ENCODE results near the gene PHACTR1.

Gene PHACTR1

DNA sequence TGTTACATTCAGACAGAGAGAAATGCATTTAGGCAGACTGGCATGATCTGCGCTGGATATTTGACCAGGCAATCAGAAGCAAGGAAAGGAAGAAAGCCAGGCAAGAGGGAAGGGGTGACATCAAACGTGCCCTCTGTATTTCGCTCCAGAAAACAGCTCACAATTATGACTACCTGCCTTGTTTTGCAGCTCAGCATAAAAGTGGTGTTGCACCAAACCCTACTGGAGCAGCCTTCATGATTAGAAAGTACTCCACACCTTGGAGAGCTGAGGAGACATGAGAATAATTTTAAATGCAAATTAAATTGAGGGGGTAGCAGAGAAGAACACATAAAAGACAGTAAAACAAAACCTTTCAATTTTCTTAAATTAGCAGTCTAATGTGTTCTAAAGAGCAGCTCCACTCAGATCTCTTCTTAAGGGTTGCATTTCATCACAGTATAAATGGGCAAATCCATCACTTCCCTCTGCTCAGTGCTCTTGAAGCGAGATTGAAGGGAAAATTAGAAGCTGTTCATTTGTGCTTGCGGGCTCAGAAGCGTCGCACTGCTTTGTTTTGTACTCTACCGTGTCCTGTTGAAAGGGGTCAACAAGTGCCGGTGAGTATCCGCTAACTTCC is at the start of gene PHACTR1:
Gene PHACTR1, plus strand, starts transcription at position 470 of the 619 bp plus-strand sequence.
- Mint-ChIP-seq H3K4me3 (no peak within 1 kb of the TSS), H3K27me3 (peaks cover 11% of the 10 kb centered on the region), H3K36me3 (ENCODE audit: low read depth) (no peaks in the 10 kb centered on the region), H3K27ac (no peak within 1 kb of the TSS), H3K9me3 (no peaks in the 10 kb centered on the region), H3K4me1 (ENCODE audit: low read depth) (no peaks in the 10 kb centered on the region)

DNA sequence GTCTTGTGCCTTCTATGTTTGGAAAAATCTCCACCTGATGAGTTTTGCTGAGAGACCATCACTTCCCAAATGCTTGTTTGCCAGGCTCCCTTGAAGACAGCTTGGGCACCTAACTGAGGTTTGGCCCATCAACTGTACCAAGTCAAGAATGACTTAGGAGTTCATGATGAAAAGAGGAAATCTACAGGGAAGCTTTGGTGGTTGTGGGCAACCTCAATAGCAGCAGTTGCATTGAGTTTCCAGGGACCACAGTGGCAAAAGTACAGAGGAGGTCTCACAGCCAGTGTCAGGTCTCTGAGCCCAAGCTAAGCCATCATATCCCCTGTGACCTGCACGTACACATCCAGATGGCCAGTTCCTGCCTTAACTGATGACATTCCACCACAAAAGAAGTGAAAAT is 49.7 kb upstream of the PHACTR1 start:
- Mint-ChIP-seq H3K4me3 (no peak overlapping the region), H3K36me3 (ENCODE audit: low read depth) (no peaks in the 10 kb centered on the region), H3K27ac (no peak overlapping the region), H3K27me3 (no peaks in the 10 kb centered on the region), H3K9me3 (no peaks in the 10 kb centered on the region), H3K4me1 (ENCODE audit: low read depth) (no peaks in the 10 kb centered on the region)

DNA sequence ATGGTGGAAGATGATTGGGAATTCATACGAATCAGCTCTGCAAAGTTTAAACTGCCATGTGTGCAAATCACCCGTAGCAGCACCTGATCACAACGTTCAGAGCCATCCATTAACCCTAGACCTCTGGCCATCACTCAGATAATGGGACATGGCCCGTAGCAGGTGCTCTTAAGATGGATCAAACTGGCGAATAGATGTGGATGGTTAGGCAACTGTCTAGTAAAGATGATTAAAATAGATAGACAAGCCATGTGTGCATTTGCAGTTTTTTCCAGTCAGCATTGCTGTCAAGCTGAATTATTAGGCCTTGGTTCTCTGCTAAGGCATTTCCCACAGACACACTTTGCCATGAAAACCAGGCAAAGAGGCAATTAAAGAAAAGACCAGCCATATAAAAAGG is 40.6 kb upstream of the PHACTR1 start:
- H3K27ac Mint-ChIP-seq = no peak overlapping the region
- H3K9me3 Mint-ChIP-seq = no peaks in the 10 kb centered on the region
- no peaks in the 10 kb centered on the region for H3K4me1 Mint-ChIP-seq (ENCODE audit: low read depth)
- H3K4me3 Mint-ChIP-seq = no peak overlapping the region
- no peaks in the 10 kb centered on the region for H3K36me3 Mint-ChIP-seq (ENCODE audit: low read depth)
- peaks cover 3% of the 10 kb centered on the region for H3K27me3 Mint-ChIP-seq

DNA sequence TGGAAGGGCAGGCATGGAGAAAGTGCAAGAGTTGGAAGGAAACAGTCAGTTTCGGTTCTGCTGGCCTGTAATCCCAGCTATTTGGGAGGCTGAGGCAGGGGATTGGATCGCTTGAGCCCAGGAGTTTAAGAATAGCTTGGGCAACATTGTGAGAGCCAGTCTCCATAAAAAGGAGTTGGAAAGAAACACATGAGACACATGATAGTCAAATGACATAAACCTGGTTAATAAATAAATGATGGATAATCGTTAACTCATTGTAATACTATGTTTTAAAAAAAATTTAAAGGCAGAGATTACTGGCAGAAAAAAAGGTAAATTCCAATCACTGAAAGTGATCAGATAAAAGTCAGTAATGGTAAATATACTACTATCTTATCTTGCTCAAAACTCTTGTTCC is 37.2 kb upstream of the PHACTR1 start:
- no peak overlapping the region for H3K4me3 Mint-ChIP-seq
- no peaks in the 10 kb centered on the region for H3K4me1 Mint-ChIP-seq (ENCODE audit: low read depth)
- no peak overlapping the region for H3K27ac Mint-ChIP-seq
- no peaks in the 10 kb centered on the region for H3K9me3 Mint-ChIP-seq
- no peaks in the 10 kb centered on the region for H3K36me3 Mint-ChIP-seq (ENCODE audit: low read depth)
- H3K27me3 Mint-ChIP-seq = peaks cover 3% of the 10 kb centered on the region

DNA sequence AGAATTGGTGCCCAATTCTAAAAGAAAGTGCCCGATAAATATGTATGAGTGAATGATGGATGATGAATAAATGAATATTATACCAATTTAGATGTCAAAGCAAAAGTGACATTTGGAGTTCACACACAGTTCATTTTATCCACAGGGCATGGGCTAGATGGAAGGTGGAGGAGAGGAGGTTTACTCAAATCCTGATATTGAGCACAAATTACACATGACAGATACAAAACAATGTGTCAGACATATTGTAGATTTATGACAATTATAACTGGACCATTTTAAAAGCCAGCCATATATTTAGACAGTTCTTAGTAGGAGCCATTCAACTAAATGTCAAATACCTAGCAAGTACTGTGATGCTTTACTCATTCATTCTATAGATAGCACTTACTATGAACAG is 23.4 kb upstream of the PHACTR1 start:
- H3K27me3 Mint-ChIP-seq = peaks cover 7% of the 10 kb centered on the region
- no peaks in the 10 kb centered on the region for H3K9me3 Mint-ChIP-seq
- no peaks in the 10 kb centered on the region for H3K4me1 Mint-ChIP-seq (ENCODE audit: low read depth)
- H3K36me3 Mint-ChIP-seq (ENCODE audit: low read depth) = no peaks in the 10 kb centered on the region
- H3K27ac Mint-ChIP-seq = no peak overlapping the region
- H3K4me3 Mint-ChIP-seq = no peak overlapping the region

DNA sequence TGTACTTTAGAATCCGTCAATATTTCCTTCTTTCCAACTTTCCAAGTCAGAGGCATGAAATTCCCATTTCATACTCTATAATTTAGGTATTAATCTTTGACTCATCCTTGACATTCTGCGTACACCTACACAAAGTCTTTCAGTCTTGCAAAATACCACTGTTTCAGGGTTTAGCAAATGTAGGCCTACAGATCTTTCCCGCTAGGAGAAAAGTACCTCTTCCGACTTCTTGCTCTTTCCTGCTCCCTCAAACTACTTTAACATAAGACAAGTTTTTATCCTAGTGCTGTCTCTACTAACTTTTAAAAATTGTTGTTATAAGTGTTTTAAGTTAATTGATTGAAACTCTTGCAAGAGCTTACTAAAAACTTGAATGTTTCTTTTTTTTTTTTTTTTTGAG is 18.3 kb upstream of the PHACTR1 start:
- H3K4me1 Mint-ChIP-seq (ENCODE audit: low read depth) = no peaks in the 10 kb centered on the region
- no peak overlapping the region for H3K27ac Mint-ChIP-seq
- no peak overlapping the region for H3K4me3 Mint-ChIP-seq
- no peaks in the 10 kb centered on the region for H3K9me3 Mint-ChIP-seq
- no peaks in the 10 kb centered on the region for H3K36me3 Mint-ChIP-seq (ENCODE audit: low read depth)
- peaks cover 26% of the 10 kb centered on the region for H3K27me3 Mint-ChIP-seq

DNA sequence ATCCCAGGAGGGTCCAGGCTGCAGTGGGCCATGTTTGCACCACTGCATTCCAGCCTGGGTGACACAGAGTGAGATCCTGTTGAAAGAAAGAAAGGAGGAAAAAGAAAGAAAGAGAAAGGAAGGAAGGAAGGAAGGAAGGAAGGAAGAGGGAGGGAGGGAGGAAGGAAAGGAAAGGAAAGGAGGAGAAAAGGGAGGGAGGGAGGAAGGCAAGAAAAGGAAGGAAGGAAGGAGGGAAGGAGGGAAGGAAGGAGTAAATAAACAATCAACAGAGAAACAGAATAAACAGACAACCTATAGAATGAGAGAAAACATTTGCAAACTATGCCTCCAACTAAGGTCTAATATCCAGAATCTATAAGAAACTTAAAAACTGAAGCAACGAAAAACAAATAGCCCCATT is 11.6 kb upstream of the PHACTR1 start:
- H3K27ac Mint-ChIP-seq = no peak overlapping the region
- peaks cover 20% of the 10 kb centered on the region for H3K27me3 Mint-ChIP-seq
- H3K36me3 Mint-ChIP-seq (ENCODE audit: low read depth) = no peaks in the 10 kb centered on the region
- no peaks in the 10 kb centered on the region for H3K4me1 Mint-ChIP-seq (ENCODE audit: low read depth)
- H3K9me3 Mint-ChIP-seq = no peaks in the 10 kb centered on the region
- no peak overlapping the region for H3K4me3 Mint-ChIP-seq

DNA sequence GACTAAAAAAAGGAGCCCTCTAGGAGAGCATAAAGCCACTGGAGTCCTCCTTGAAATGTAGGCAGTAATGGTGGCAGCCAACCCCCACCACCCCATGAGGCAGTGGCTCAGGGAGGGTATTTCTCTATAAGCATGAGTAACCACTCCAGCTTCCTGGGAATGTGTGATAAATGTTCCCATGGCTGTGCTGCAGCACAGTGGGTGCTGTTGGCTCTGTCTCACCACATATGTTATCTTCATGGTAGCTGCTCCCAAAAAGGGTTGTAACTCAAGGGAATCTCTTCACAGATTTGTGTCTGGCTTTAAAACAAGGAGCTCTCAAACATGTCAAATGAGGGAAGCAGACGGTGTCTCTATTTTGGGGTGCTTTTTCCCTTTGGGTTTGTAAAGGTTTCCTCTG is 7.5 kb upstream of the PHACTR1 start:
- H3K9me3 Mint-ChIP-seq = no peaks in the 10 kb centered on the region
- H3K36me3 Mint-ChIP-seq (ENCODE audit: low read depth) = no peaks in the 10 kb centered on the region
- no peaks in the 10 kb centered on the region for H3K4me1 Mint-ChIP-seq (ENCODE audit: low read depth)
- no peak overlapping the region for H3K4me3 Mint-ChIP-seq
- H3K27me3 Mint-ChIP-seq = peaks cover 11% of the 10 kb centered on the region
- no peak overlapping the region for H3K27ac Mint-ChIP-seq

DNA sequence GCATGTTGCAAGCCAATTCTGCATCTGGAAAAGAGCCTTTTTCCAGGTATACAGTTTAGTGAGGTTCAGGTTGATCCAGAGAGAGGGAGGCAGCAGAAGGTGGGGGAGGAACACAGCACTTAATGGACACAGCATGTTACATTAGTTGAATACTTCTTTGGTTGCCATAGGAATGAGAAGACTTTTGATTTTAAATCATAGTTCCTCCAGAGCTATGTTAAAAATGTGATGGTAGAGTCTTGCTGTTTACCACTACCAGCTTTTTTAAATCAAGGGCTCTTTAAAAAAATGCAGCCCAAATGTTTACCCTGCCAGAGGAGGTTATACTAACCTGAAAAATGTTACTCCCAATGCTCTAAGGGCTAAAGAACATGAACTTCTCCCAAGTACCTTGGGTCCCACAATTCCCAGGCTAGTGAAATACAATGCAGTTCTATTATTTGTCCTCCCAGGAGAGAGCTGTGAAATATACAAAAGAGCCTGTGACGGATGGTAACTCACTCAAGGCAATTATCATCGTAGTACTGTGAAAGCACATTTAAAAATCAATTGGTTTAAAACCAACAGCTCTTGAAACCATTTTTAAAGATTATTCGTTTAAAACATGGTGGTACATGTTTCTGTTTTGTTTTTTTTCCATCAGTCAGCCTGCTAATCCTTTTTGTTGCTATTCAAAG is 6.9 kb upstream of the PHACTR1 start:
- H3K36me3 Mint-ChIP-seq (ENCODE audit: low read depth) = no peaks in the 10 kb centered on the region
- H3K9me3 Mint-ChIP-seq = no peaks in the 10 kb centered on the region
- H3K4me1 Mint-ChIP-seq (ENCODE audit: low read depth) = no peaks in the 10 kb centered on the region
- no peak overlapping the region for H3K27ac Mint-ChIP-seq
- peaks cover 11% of the 10 kb centered on the region for H3K27me3 Mint-ChIP-seq
- H3K4me3 Mint-ChIP-seq = no peak overlapping the region

DNA sequence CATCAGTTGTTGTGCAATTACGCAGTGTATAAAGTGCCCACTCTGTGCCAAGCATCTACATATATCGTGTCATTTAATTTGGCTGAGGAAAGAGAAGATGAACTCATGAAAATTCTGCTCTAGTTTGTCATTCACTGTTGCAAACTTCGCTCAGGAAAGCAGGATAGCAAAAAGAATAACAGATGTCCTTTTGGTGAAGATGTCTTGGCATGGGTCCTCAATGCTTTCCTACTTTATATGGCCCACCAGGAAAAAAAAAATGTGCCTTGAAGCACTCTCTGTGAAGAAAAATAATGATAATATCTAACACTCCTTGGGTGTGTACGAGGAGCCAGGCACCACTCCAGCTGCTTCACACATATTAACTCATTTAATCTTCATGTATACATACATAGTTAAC is 5.6 kb upstream of the PHACTR1 start:
- Mint-ChIP-seq H3K27me3 (peaks cover 13% of the 10 kb centered on the region), H3K27ac (no peak overlapping the region), H3K4me3 (no peak overlapping the region), H3K36me3 (ENCODE audit: low read depth) (no peaks in the 10 kb centered on the region), H3K4me1 (ENCODE audit: low read depth) (no peaks in the 10 kb centered on the region), H3K9me3 (no peaks in the 10 kb centered on the region)

DNA sequence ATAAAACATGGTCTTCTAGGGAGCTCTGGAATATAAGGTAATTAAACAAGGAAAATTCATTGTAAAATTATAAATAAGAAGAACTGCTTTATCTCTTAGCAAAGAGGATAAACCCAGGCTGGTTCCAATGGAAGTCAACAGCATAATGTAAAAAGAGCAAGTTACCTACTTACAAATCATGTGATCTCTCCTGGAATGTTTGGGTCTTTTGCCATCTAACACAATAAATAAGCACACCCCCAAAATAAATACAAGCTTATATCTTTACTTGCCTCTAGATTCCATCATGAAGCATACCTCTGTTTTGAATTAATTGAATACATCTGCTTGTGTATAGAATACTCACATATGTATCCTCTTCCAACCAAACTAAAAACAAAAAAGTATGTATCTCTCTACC is 2.5 kb upstream of the PHACTR1 start:
- Mint-ChIP-seq H3K4me1 (ENCODE audit: low read depth) (no peaks in the 10 kb centered on the region), H3K27me3 (peaks cover 19% of the 10 kb centered on the region), H3K9me3 (no peaks in the 10 kb centered on the region), H3K27ac (no peak overlapping the region), H3K4me3 (no peak overlapping the region), H3K36me3 (ENCODE audit: low read depth) (no peaks in the 10 kb centered on the region)

DNA sequence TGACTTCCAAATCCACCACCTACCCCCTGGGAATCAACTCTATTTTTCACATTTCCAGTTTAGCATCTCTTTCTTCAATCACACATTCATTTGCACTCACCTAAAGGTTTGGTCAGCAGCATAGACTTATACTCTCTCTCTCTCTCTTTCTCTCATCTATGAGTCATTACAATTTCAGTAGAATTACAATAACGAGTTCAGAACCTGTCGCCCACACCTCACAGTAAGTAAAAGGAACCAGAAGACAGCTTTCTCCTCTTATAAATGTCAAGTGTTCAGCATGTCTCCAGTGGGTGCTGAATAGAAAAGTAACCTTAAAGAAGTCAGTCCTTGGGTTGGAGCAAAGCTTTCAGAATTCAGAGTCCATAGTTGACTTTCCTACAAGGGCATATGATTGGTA is 1.1 kb upstream of the PHACTR1 start:
- Mint-ChIP-seq H3K4me3 (no peak overlapping the region), H3K4me1 (ENCODE audit: low read depth) (no peaks in the 10 kb centered on the region), H3K9me3 (no peaks in the 10 kb centered on the region), H3K36me3 (ENCODE audit: low read depth) (no peaks in the 10 kb centered on the region), H3K27me3 (peaks cover 16% of the 10 kb centered on the region), H3K27ac (no peak overlapping the region)

DNA sequence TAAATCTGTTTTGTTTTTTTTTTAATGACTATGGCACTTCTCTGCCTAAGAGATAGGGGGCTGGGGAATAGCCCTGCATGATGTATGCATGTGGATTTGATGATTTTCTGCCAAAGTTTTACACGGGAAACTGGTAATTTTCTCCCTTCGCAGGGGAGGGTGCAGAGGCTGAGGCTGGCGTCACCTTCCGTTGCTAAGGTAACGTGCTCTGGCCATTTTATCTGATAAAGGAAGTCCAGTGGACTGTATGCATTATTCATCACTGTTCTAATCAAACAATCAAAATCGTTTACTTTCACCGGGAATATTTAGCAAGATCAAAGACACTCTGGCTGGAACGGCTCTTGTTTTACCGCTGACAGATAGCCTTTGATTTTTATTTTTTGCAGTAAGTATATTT is 789 bp downstream of the PHACTR1 start:
- Mint-ChIP-seq H3K9me3 (no peaks in the 10 kb centered on the region), H3K27me3 (peaks cover 13% of the 10 kb centered on the region), H3K27ac (no peak overlapping the region), H3K4me3 (no peak overlapping the region), H3K36me3 (ENCODE audit: low read depth) (no peaks in the 10 kb centered on the region), H3K4me1 (ENCODE audit: low read depth) (no peaks in the 10 kb centered on the region)

DNA sequence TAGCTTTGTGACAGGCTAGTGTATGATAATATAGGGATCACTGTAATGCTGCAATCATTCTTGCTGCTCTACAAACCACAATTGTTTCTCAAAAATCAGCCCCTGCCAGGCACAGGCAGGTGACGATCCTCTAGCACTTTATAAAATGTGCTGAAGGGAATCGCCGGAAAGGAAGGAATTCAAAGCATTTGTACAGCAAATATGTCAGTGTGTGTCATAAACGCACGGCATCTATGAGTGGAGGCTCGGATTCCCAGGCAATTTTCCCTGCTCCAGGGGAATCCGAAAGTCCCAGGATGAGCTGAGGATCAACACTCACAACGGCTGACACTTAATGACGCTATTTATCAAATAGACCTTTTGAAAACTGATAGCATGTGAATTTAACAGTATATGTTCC is 1.4 kb downstream of the PHACTR1 start:
- Mint-ChIP-seq H3K4me3 (no peak overlapping the region), H3K9me3 (no peaks in the 10 kb centered on the region), H3K36me3 (ENCODE audit: low read depth) (no peaks in the 10 kb centered on the region), H3K27me3 (peaks cover 13% of the 10 kb centered on the region), H3K27ac (no peak overlapping the region), H3K4me1 (ENCODE audit: low read depth) (no peaks in the 10 kb centered on the region)

DNA sequence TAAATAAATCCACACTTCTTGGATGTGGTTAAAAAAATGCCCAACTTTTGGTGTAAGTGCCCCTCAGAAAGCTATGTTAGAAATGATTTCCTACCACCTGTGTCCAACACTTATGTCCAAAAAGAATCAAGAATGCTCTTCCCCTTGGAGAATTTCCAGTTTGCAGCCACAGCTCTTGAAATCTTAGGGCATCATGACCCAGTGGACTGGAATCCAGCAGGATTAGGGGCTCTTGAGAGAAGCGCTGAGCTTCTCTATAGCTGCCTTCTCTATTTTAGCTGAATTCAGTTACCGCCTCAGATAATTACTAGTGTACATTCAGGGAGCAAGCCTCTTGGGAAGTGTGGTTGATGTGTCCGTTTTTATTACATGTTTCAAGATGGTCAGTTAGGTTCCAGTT is 2.5 kb downstream of the PHACTR1 start:
- Mint-ChIP-seq H3K4me3 (no peak overlapping the region), H3K36me3 (ENCODE audit: low read depth) (no peaks in the 10 kb centered on the region), H3K9me3 (no peaks in the 10 kb centered on the region), H3K4me1 (ENCODE audit: low read depth) (no peaks in the 10 kb centered on the region), H3K27ac (no peak overlapping the region), H3K27me3 (peaks cover 13% of the 10 kb centered on the region)

DNA sequence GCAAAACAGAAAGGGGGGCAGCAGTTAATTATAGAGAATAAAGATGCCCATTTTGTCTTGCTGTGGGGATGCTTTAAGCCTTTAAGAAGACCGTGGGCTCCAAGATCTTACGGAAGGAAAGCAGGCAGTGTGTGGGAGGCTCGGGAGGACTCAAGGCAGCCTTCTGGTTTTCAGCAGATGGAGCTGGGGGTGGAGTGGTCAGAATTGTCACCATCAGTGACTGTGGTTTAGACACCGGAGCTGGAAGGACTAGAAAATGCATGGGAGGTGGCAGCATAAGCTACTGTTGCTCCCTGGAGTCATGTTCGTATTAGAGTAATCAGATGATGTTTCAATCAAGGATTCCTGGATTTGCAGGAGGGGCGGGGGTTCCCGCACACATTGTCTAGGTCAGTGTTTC is 3.7 kb downstream of the PHACTR1 start:
- H3K4me3 Mint-ChIP-seq = no peak overlapping the region
- H3K4me1 Mint-ChIP-seq (ENCODE audit: low read depth) = no peaks in the 10 kb centered on the region
- no peaks in the 10 kb centered on the region for H3K36me3 Mint-ChIP-seq (ENCODE audit: low read depth)
- peaks cover 15% of the 10 kb centered on the region for H3K27me3 Mint-ChIP-seq
- peaks cover 2% of the 10 kb centered on the region for H3K9me3 Mint-ChIP-seq
- no peak overlapping the region for H3K27ac Mint-ChIP-seq
